ENCODE measurements around the gene PLA2G4B. TPM values are rescaled to one million over a fixed set of nuclear protein-coding genes. Genes with fewer than 3 reads are reported as not detected.

The PLA2G4B gene
- total RNA-seq, 6 experiments from 2014 or later: 1.6 to 3.0 (median 2.7) TPM

GRCh38 chr15:41894251-41894790 lies 55.7 kb downstream of the PLA2G4B start:
- Mint-ChIP-seq H3K27ac (peak overlapping the region; percentile 83), H3K4me3 (peak overlapping the region; percentile 34), H3K27me3 (ENCODE audit: insufficient read depth) (peaks cover 2% of the 10 kb centered on the region; the same call in 1 of the 2 replicates), H3K9me3 (no peaks in the 10 kb centered on the region), H3K4me1 (ENCODE audit: low read depth) (peaks cover 14% of the 10 kb centered on the region), H3K36me3 (ENCODE audit: low read depth) (0 out of 2 replicates have a peak, but pooled peaks cover 4% of the 10 kb centered on the region)
- no peak for TF ChIP-seq CTCF (IDR thresholded peaks at IDR 0.05)
- no peak for DNase-seq

- Mint-ChIP-seq H3K27ac (peak overlapping the region; percentile 83), H3K36me3 (ENCODE audit: low read depth) (0 out of 2 replicates have a peak, but pooled peaks cover 4% of the 10 kb centered on the region), H3K4me3 (peak overlapping the region; percentile 34), H3K27me3 (ENCODE audit: insufficient read depth) (peaks cover 2% of the 10 kb centered on the region; the same call in 1 of the 2 replicates), H3K9me3 (no peaks in the 10 kb centered on the region), H3K4me1 (ENCODE audit: low read depth) (peaks cover 14% of the 10 kb centered on the region)
- peak; percentile 25; the same call in 1 of the 2 replicates for TF ChIP-seq CTCF (IDR thresholded peaks at IDR 0.05)
- peak; percentile 78 for DNase-seq
Observed at GRCh38 chr15:41894791-41895463, 56.3 kb downstream of the PLA2G4B start.

- H3K4me3 Mint-ChIP-seq: no peak overlapping the region
- H3K9me3 Mint-ChIP-seq: no peaks in the 10 kb centered on the region
- 0 out of 2 replicates have a peak, but pooled peaks cover 4% of the 10 kb centered on the region for H3K36me3 Mint-ChIP-seq (ENCODE audit: low read depth)
- H3K27me3 Mint-ChIP-seq (ENCODE audit: insufficient read depth): peaks cover 2% of the 10 kb centered on the region; the same call in 1 of the 2 replicates
- peak overlapping the region; percentile 83 for H3K27ac Mint-ChIP-seq
- H3K4me1 Mint-ChIP-seq (ENCODE audit: low read depth): peaks cover 14% of the 10 kb centered on the region
- no peak for DNase-seq
- no peak for TF ChIP-seq CTCF (IDR thresholded peaks at IDR 0.05)
Observed at GRCh38 chr15:41895491-41895890, 56.8 kb downstream of the PLA2G4B start.

GRCh38 chr15:41895957-41896356 lies 57.3 kb downstream of the PLA2G4B start:
- peaks cover 14% of the 10 kb centered on the region for H3K4me1 Mint-ChIP-seq (ENCODE audit: low read depth)
- no peaks in the 10 kb centered on the region for H3K9me3 Mint-ChIP-seq
- TF ChIP-seq CTCF (IDR thresholded peaks at IDR 0.05): no peak
- H3K27me3 Mint-ChIP-seq (ENCODE audit: insufficient read depth): peaks cover 2% of the 10 kb centered on the region; the same call in 1 of the 2 replicates
- H3K27ac Mint-ChIP-seq: no peak overlapping the region
- H3K4me3 Mint-ChIP-seq: no peak overlapping the region
- no peak for DNase-seq
- peaks cover 4% of the 10 kb centered on the region; the same call in 1 of the 2 replicates for H3K36me3 Mint-ChIP-seq (ENCODE audit: low read depth)

- Mint-ChIP-seq H3K9me3 (no peaks in the 10 kb centered on the region), H3K27me3 (ENCODE audit: insufficient read depth) (peaks cover 2% of the 10 kb centered on the region; the same call in 1 of the 2 replicates), H3K4me3 (no peak overlapping the region), H3K36me3 (ENCODE audit: low read depth) (peaks cover 4% of the 10 kb centered on the region; the same call in 1 of the 2 replicates), H3K27ac (no peak overlapping the region), H3K4me1 (ENCODE audit: low read depth) (peaks cover 14% of the 10 kb centered on the region)
- DNase-seq: no peak
- no peak for TF ChIP-seq CTCF (IDR thresholded peaks at IDR 0.05)
Observed at GRCh38 chr15:41896566-41896965, 57.9 kb downstream of the PLA2G4B start.
